HEK293 (cell line): ENCODE data around the gene GAS5.
A peak's percentile ranks its signal among the peaks of the same experiment; 100 is the strongest.

ENCODE experiments used
- CTCF ChIA-PET: fragments of 350-600 bp; formaldehyde crosslinking; extraction: SDS; loops from one replicate; lab custom pipeline; 2021; ENCODE audit warnings: antibody characterized with exemption; lab: Yijun Ruan, JAX
- POLR2A ChIA-PET: fragments of 300-600 bp; formaldehyde crosslinking; extraction: SDS; loops from one replicate; lab custom pipeline; 2020; ENCODE audit warnings: antibody characterized with exemption, inconsistent platforms; lab: Yijun Ruan, JAX
- H3K27ac ChIP-seq: fragments of 200-500 bp; sonication (Bioruptor generic); 2 replicates; pipeline ENCODE4 v1.5.1; 2014; ENCODE audit warnings: low read depth, low read length, control low read depth, inconsistent platforms; ENCODE audit errors: extremely low read depth
- H3K36me3 ChIP-seq, 2 experiments: fragments of 200-500 bp in 1 of 2; sonication (Bioruptor generic) in 1 of 2; 1 replicate in 1 of 2; 2 replicates in 1 of 2; pipeline ENCODE4 v1.5.1; 2014 to 2017; ENCODE audit warnings: inconsistent platforms in 2 of 2, low read length in 2 of 2; ENCODE audit not compliant: control insufficient read depth in 2 of 2, insufficient read depth in 1 of 2
- H3K4me1 ChIP-seq: fragments of 200-500 bp; sonication (Bioruptor generic); 2 replicates; pipeline ENCODE4 v1.5.1; 2014; ENCODE audit warnings: mild to moderate bottlenecking, low read length, inconsistent platforms; ENCODE audit not compliant: control insufficient read depth, insufficient read depth
- H3K4me3 ChIP-seq: 2 replicates; pipeline ENCODE4 v1.5.1; 2011; ENCODE audit warnings: low read depth, mild to moderate bottlenecking, control low read depth, low read length, moderate library complexity
- H3K9me3 ChIP-seq: fragments of 200-500 bp; sonication (Bioruptor generic); 2 replicates; pipeline ENCODE4 v1.5.1; 2014; ENCODE audit warnings: low read depth, low read length, inconsistent platforms; ENCODE audit not compliant: control insufficient read depth, insufficient read depth
- MZF1 ChIP-seq: fragments of 450-650 bp; formaldehyde crosslinking; IDR thresholded peaks from 2 replicates; pipeline ENCODE4 v1.5.1; 2017; ENCODE audit warnings: missing biosample characterization, missing genetic modification characterization, borderline replicate concordance
- REPIN1 ChIP-seq: fragments of 450-650 bp; formaldehyde crosslinking; IDR thresholded peaks from 2 replicates; pipeline ENCODE4 v1.5.1; 2017; ENCODE audit warnings: missing biosample characterization, missing genetic modification characterization, low read depth
- ZBTB26 ChIP-seq: fragments of 450-650 bp; formaldehyde crosslinking; optimal IDR thresholded peaks from 2 replicates; pipeline ENCODE3; 2016; ENCODE audit warnings: missing biosample characterization, mild to moderate bottlenecking, missing genetic modification characterization
- ZBTB44 ChIP-seq: fragments of 450-650 bp; IDR thresholded peaks from 2 replicates; pipeline ENCODE4 v1.5.1; 2018; ENCODE audit warnings: missing biosample characterization, mild to moderate bottlenecking, missing genetic modification characterization
- ZNF132 ChIP-seq: fragments of 450-650 bp; formaldehyde crosslinking; IDR thresholded peaks from 2 replicates; pipeline ENCODE4 v1.5.1; 2017; ENCODE audit warnings: missing biosample characterization, missing genetic modification characterization, borderline replicate concordance
- ZNF157 ChIP-seq: fragments of 450-650 bp; formaldehyde crosslinking; IDR thresholded peaks from 2 replicates; pipeline ENCODE4 v1.5.1; 2016; ENCODE audit warnings: missing biosample characterization, missing genetic modification characterization
- ZNF266 ChIP-seq: fragments of 450-650 bp; formaldehyde crosslinking; IDR thresholded peaks from 2 replicates; pipeline ENCODE4 v1.5.1; 2016; ENCODE audit warnings: missing biosample characterization, missing genetic modification characterization, low read depth
- ZNF423 ChIP-seq: fragments of 450-650 bp; formaldehyde crosslinking; IDR thresholded peaks from 2 replicates; pipeline ENCODE4 v1.5.1; 2016; ENCODE audit warnings: missing biosample characterization, missing genetic modification characterization
- ZNF530 ChIP-seq: fragments of 450-650 bp; formaldehyde crosslinking; IDR thresholded peaks from 2 replicates; pipeline ENCODE4 v1.5.1; 2016; ENCODE audit warnings: low read depth, missing biosample characterization, missing genetic modification characterization
- ZNF623 ChIP-seq: fragments of 450-650 bp; formaldehyde crosslinking; IDR thresholded peaks from 2 replicates; pipeline ENCODE4 v1.5.1; 2016; ENCODE audit warnings: missing biosample characterization, missing genetic modification characterization
- ZNF626 ChIP-seq: fragments of 450-650 bp; sonication (Bioruptor Pico); formaldehyde crosslinking; IDR thresholded peaks from 2 replicates; pipeline ENCODE4 v1.5.1; 2018; ENCODE audit warnings: missing biosample characterization, missing genetic modification characterization, inconsistent platforms
- ZNF701 ChIP-seq: fragments of 450-650 bp; formaldehyde crosslinking; IDR thresholded peaks from 2 replicates; pipeline ENCODE4 v1.5.1; 2016; ENCODE audit warnings: missing biosample characterization, missing genetic modification characterization
- TF ChIP-seq, protein P1 (sequence below): fragments of 450-650 bp; formaldehyde crosslinking; IDR thresholded peaks from 2 replicates; pipeline ENCODE4 v1.5.1; 2016; ENCODE audit warnings: missing biosample characterization, missing genetic modification characterization
- TF ChIP-seq, protein P2 (sequence below): fragments of 450-650 bp; formaldehyde crosslinking; IDR thresholded peaks from 2 replicates; pipeline ENCODE4 v1.5.1; 2016; ENCODE audit warnings: missing biosample characterization, missing genetic modification characterization
- TF ChIP-seq, protein P3 (sequence below): fragments of 450-650 bp; formaldehyde crosslinking; IDR thresholded peaks from 2 replicates; pipeline ENCODE4 v1.5.1; 2016; ENCODE audit warnings: missing biosample characterization, missing genetic modification characterization

GAS5 gene

DNA sequence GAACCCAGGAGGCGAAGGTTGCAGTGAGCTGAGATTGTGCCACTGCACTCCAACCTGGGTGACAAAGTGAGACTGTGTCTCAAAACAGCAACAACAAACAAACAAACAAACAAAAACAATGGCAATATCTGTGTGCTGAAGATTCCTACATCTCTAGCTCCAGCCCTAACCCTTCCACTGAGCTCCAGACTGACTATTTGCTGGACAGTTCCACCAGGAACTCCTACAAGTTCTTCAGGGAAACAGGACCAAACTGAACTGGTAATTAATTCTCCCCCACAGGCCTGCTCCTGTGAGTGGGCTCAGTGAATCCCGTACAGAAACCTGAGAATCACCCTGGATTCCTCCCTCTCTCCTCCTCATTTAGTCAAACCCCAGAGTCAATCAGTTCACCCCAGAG is 47.8 kb upstream of the GAS5 start:
- H3K4me3 ChIP-seq, result no peak overlapping the region
- ChIA-PET POLR2A (interaction anchor here (1.0 kb wide), 1 partner anchor 48 kb away, joined by 3 read pairs; the partner anchor contains the start of genes GAS5 and ZBTB37), CTCF (interaction anchor here (0.5 to 2.3 kb wide), 5 partner anchors 17 to 672 kb away, joined by 3 to 16 read pairs (median 3); no protein-coding TSS in a partner anchor)
- H3K4me1 ChIP-seq, result no peaks in the 10 kb centered on the region
- no peaks in the 10 kb centered on the region for H3K9me3 ChIP-seq
- TF ChIP-seq, protein P1, sequence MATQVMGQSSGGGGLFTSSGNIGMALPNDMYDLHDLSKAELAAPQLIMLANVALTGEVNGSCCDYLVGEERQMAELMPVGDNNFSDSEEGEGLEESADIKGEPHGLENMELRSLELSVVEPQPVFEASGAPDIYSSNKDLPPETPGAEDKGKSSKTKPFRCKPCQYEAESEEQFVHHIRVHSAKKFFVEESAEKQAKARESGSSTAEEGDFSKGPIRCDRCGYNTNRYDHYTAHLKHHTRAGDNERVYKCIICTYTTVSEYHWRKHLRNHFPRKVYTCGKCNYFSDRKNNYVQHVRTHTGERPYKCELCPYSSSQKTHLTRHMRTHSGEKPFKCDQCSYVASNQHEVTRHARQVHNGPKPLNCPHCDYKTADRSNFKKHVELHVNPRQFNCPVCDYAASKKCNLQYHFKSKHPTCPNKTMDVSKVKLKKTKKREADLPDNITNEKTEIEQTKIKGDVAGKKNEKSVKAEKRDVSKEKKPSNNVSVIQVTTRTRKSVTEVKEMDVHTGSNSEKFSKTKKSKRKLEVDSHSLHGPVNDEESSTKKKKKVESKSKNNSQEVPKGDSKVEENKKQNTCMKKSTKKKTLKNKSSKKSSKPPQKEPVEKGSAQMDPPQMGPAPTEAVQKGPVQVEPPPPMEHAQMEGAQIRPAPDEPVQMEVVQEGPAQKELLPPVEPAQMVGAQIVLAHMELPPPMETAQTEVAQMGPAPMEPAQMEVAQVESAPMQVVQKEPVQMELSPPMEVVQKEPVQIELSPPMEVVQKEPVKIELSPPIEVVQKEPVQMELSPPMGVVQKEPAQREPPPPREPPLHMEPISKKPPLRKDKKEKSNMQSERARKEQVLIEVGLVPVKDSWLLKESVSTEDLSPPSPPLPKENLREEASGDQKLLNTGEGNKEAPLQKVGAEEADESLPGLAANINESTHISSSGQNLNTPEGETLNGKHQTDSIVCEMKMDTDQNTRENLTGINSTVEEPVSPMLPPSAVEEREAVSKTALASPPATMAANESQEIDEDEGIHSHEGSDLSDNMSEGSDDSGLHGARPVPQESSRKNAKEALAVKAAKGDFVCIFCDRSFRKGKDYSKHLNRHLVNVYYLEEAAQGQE, result peak; percentile 87
- no peak for TF ChIP-seq ZBTB44 (tag by site-specific recombination)
- H3K27ac ChIP-seq, result no peak overlapping the region
- no peaks in the 10 kb centered on the region for H3K36me3 ChIP-seq

DNA sequence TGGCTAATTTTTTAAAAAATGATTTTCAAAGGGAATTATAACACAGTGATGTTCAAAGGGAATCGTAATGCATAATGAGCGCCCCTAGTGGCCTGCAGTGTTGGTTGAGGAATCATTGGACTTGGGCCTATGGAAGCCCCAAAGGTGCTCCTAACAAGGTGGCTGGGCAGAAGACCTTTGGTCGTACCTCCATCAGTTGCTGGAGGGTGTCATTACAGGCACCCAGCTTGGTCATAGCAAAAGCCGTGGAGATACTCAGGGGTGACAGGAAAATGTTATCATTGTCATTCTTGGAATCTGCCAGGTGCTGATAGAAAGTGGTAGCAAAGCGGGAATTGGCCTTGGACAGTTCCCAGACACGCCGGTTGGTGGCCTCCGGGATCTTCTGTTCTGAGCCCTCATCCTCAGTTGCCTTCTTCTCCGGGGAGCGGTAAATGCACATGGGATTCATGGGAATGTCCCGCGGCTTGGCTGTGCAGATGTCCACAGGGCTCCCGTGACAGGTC is 46.6 kb upstream of the GAS5 start:
- ChIA-PET CTCF (interaction anchor here (0.9 to 1.3 kb wide), 3 partner anchors 9 to 1162 kb away, joined by 3 to 4 read pairs (median 3); no protein-coding TSS in a partner anchor), POLR2A (no interaction called here)
- H3K9me3 ChIP-seq, result no peaks in the 10 kb centered on the region
- no peaks in the 10 kb centered on the region for H3K36me3 ChIP-seq
- no peaks in the 10 kb centered on the region for H3K4me1 ChIP-seq
- no peak overlapping the region for H3K27ac ChIP-seq
- H3K4me3 ChIP-seq, result no peak overlapping the region
- TF ChIP-seq, protein P1, result peak; percentile 31; the same call in 1 of the 2 replicates
- TF ChIP-seq, protein P2, sequence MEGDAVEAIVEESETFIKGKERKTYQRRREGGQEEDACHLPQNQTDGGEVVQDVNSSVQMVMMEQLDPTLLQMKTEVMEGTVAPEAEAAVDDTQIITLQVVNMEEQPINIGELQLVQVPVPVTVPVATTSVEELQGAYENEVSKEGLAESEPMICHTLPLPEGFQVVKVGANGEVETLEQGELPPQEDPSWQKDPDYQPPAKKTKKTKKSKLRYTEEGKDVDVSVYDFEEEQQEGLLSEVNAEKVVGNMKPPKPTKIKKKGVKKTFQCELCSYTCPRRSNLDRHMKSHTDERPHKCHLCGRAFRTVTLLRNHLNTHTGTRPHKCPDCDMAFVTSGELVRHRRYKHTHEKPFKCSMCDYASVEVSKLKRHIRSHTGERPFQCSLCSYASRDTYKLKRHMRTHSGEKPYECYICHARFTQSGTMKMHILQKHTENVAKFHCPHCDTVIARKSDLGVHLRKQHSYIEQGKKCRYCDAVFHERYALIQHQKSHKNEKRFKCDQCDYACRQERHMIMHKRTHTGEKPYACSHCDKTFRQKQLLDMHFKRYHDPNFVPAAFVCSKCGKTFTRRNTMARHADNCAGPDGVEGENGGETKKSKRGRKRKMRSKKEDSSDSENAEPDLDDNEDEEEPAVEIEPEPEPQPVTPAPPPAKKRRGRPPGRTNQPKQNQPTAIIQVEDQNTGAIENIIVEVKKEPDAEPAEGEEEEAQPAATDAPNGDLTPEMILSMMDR, result 0 out of 2 replicates have a peak, but pooled peaks have one; percentile 10
- TF ChIP-seq ZNF423 (tag by site-specific recombination), result no peak

DNA sequence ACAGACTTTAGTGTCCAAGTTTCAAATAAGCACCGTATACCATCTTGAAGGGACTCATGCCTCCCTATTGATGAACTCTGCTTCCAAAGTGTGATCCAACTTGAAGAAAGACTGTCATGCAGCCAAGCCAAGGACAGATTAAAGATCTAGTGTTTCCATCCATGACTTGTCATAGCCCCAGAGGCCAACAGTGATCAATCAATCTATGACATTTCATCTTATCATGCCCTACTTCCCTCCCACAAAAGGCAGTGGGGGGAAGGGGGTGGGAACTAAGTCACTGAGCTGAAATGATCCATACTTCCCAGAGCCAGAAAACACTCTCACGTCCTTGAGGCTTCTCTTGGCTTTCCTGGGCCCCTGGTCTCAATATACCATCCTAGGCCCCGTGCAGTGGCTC is 45.3 kb upstream of the GAS5 start:
- ChIA-PET CTCF (interaction anchor here (0.7 kb wide), 1 partner anchor 8 kb away, joined by 3 read pairs; no protein-coding TSS in a partner anchor), POLR2A (no interaction called here)
- no peaks in the 10 kb centered on the region for H3K36me3 ChIP-seq
- H3K27ac ChIP-seq, result no peak overlapping the region
- H3K4me3 ChIP-seq, result no peak overlapping the region
- no peaks in the 10 kb centered on the region for H3K9me3 ChIP-seq
- no peaks in the 10 kb centered on the region for H3K4me1 ChIP-seq
- TF ChIP-seq ZNF701 (tag by site-specific recombination) (no peak), MZF1 (tag by site-specific recombination) (no peak), ZNF266 (tag by site-specific recombination) (no peak), ZNF132 (tag by site-specific recombination) (no peak), ZNF623 (no peak), ZNF530 (tag by site-specific recombination) (no peak), ZNF157 (tag by site-specific recombination) (no peak), ZNF626 (no peak), ZBTB26 (tag by site-specific recombination) (no peak), REPIN1 (tag by site-specific recombination) (no peak)
- TF ChIP-seq, protein P3, sequence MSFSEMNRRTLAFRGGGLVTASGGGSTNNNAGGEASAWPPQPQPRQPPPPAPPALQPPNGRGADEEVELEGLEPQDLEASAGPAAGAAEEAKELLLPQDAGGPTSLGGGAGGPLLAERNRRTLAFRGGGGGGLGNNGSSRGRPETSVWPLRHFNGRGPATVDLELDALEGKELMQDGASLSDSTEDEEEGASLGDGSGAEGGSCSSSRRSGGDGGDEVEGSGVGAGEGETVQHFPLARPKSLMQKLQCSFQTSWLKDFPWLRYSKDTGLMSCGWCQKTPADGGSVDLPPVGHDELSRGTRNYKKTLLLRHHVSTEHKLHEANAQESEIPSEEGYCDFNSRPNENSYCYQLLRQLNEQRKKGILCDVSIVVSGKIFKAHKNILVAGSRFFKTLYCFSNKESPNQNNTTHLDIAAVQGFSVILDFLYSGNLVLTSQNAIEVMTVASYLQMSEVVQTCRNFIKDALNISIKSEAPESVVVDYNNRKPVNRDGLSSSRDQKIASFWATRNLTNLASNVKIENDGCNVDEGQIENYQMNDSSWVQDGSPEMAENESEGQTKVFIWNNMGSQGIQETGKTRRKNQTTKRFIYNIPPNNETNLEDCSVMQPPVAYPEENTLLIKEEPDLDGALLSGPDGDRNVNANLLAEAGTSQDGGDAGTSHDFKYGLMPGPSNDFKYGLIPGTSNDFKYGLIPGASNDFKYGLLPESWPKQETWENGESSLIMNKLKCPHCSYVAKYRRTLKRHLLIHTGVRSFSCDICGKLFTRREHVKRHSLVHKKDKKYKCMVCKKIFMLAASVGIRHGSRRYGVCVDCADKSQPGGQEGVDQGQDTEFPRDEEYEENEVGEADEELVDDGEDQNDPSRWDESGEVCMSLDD (tag by site-specific recombination), result no peak
